ENCODE measurements around the gene DOHH. TPM values are rescaled to one million over a fixed set of nuclear protein-coding genes. Genes with fewer than 3 reads are reported as not detected.

DOHH gene
- total RNA-seq, 2 donors from 2014 or later, result 4.1 to 5.2 TPM

DNA sequence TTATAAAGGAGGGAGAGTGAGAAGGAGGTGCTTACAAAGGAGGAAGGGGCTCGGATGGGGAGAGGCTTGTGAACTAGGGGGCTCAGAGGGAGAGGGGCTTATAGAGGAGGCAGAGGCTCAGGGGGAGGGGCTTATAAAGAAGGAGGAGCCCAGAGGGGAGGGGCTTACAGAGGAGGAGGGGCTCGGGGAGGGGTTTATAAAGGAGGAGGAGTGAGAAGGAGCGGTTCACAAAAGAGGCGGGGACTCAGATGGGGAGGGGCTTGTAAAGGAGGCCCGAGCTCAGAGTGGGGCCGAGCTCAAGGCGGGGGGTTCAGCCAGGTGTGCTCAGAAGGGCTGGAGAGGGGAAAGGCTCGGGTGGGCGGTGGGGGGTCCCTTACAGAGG, 20.6 kb downstream of the DOHH start:
- ATAC-seq (peak; percentile 59), DNase-seq (peak in 1 of 3 donors; percentile 27)
- Mint-ChIP-seq H3K27ac (no peak overlapping the region), H3K4me1 (peaks cover 9% of the 10 kb centered on the region), H3K27me3 (no peaks in the 10 kb centered on the region), H3K36me3 (ENCODE audit: low read depth) (no peaks in the 10 kb centered on the region), H3K4me3 (no peak overlapping the region)
- H3K9me3 ChIP-seq (ENCODE audit: control insufficient read depth, low read length, poor library complexity, severe bottlenecking), result no peaks in the 10 kb centered on the region

DNA sequence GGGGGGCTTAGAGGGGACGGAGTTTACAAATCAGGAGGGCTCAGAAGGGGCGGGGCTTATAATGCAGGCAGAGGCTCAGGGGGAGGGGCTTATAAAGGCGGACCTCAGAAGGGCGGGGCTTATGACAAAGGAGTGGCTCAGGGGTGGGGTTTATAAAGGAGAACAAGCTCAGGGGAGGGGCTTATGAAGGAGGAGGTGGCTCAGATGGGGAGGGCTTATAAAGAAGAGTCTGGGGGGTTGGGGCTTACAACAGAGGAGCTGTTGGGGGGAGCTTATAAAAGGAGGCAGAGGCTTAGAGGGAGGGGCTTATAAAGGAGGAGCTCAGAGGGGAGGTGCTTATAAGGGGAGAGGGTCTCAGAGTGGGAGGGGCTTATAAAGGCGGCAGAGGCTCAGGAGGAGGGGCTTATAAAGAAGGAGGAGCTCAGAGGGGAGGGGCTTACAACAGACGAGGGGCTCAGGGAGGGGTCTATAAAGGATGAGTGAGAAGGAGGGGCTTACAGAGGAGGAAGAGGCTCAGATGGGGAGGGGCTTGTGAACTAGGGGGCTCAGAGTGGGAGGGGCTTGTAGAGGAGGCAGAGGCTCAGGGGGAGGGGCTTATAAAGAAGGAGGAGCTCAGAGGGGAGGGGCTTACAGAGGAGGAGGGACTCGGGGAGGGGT, 21.2 kb downstream of the DOHH start:
- Mint-ChIP-seq H3K4me3 (peak overlapping the region; percentile 77), H3K36me3 (ENCODE audit: low read depth) (no peaks in the 10 kb centered on the region), H3K27ac (no peak overlapping the region), H3K4me1 (peaks cover 7% of the 10 kb centered on the region), H3K27me3 (no peaks in the 10 kb centered on the region)
- DNase-seq (peak in 1 of 3 donors; percentile 30), ATAC-seq (peak; percentile 76)
- no peaks in the 10 kb centered on the region for H3K9me3 ChIP-seq (ENCODE audit: control insufficient read depth, low read length, poor library complexity, severe bottlenecking)

GRCh38 chr19:3478409-3479176, 21.9 kb downstream of the DOHH start:
- Mint-ChIP-seq H3K27ac (no peak overlapping the region), H3K36me3 (ENCODE audit: low read depth) (no peaks in the 10 kb centered on the region), H3K27me3 (no peaks in the 10 kb centered on the region), H3K4me1 (peaks cover 7% of the 10 kb centered on the region), H3K4me3 (peak overlapping the region; percentile 77)
- ATAC-seq, result peak; percentile 10
- H3K9me3 ChIP-seq (ENCODE audit: control insufficient read depth, low read length, poor library complexity, severe bottlenecking), result no peaks in the 10 kb centered on the region
- no peak for DNase-seq

DNA sequence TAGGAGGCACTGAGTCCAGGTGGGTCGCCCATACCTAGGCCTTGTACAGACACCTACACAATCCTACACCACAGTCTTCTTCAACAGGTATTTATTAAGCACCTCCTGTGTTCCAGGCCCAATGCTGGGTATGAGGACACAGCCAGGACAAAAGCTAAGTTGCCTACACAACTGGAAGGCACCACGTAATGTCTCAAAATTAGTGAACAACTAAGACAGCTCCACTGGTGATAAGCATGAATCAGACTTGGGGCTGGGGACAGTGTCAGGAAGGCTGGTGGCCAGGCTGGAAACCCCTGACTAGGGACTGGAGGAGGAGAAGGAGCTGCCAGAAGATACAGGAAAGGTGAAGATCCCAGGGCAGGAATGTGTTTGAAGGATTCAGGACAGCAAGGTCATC, 22.5 kb downstream of the DOHH start:
- no peaks in the 10 kb centered on the region for H3K36me3 Mint-ChIP-seq (ENCODE audit: low read depth)
- ATAC-seq (no peak), DNase-seq (no peak)
- no peak overlapping the region for H3K27ac Mint-ChIP-seq
- peaks cover 7% of the 10 kb centered on the region for H3K4me1 Mint-ChIP-seq
- H3K4me3 Mint-ChIP-seq, result peak overlapping the region; percentile 77
- no peaks in the 10 kb centered on the region for H3K9me3 ChIP-seq (ENCODE audit: control insufficient read depth, low read length, poor library complexity, severe bottlenecking)
- H3K27me3 Mint-ChIP-seq, result no peaks in the 10 kb centered on the region

DNA sequence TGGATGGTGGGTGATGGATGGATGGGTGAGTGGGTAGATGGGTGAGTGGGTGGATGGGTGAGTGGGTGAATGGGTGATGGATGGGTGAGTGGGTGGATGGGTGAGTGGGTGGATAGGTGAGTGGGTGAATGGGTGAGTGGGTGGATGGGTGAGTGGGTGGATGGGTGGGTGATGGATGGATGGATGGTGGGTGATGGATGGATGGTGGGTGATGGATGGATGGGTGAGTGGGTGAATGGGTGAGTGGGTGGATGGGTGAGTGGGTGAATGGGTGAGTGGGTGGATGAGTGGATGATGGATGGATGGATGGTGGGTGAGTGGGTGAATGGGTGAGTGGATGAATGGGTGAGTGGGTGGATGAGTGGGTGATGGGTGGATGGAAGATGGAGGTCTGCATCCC, 23.0 kb downstream of the DOHH start:
- no peak overlapping the region for H3K27ac Mint-ChIP-seq
- H3K4me1 Mint-ChIP-seq, result peaks cover 7% of the 10 kb centered on the region
- no peaks in the 10 kb centered on the region for H3K9me3 ChIP-seq (ENCODE audit: control insufficient read depth, low read length, poor library complexity, severe bottlenecking)
- H3K4me3 Mint-ChIP-seq, result no peak overlapping the region
- DNase-seq (no peak), ATAC-seq (no peak)
- H3K36me3 Mint-ChIP-seq (ENCODE audit: low read depth), result no peaks in the 10 kb centered on the region
- no peaks in the 10 kb centered on the region for H3K27me3 Mint-ChIP-seq

DNA sequence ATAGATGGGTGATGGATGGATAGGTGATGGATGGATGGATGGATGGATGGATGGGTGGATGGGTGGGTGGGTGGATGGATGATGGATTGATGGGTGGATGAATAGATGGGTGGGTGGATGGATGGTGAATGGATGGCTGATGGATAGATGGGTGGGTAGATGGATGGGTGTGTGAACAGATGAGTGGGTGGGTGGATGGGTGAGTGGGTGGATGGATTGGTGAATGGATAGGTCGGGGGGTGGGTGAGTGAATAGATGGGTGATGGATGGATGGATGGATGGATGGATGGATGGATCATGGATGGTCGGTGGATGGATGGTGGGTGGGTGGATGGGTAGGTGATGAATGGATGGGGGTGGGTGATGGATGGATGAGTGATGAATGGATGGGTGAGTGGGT, 23.6 kb downstream of the DOHH start:
- Mint-ChIP-seq H3K4me3 (no peak overlapping the region), H3K27ac (no peak overlapping the region), H3K4me1 (peaks cover 7% of the 10 kb centered on the region), H3K36me3 (ENCODE audit: low read depth) (no peaks in the 10 kb centered on the region), H3K27me3 (no peaks in the 10 kb centered on the region)
- DNase-seq (no peak), ATAC-seq (no peak)
- no peaks in the 10 kb centered on the region for H3K9me3 ChIP-seq (ENCODE audit: control insufficient read depth, low read length, poor library complexity, severe bottlenecking)

DNA sequence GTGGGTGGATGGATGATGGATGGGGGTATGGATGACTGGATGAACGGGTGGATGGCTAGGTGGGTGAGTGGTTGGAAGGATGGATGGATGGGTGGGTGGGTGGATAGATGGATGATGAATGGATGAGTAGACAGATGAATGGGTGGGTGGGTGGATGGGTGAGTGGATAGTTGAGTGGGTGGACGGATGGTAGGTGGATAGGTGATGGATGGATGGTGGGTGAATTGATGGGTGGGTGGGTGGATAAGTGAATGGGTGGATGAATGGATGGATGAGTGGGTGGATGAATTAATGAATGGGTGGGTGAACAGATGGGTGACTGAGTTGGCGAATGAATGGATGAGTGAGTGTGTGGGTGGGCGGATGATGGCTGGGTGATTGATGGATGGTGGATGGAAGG, 25.0 kb downstream of the DOHH start:
- Mint-ChIP-seq H3K27ac (no peak overlapping the region), H3K36me3 (ENCODE audit: low read depth) (no peaks in the 10 kb centered on the region), H3K4me1 (peaks cover 8% of the 10 kb centered on the region), H3K27me3 (no peaks in the 10 kb centered on the region), H3K4me3 (no peak overlapping the region)
- no peaks in the 10 kb centered on the region for H3K9me3 ChIP-seq (ENCODE audit: control insufficient read depth, low read length, poor library complexity, severe bottlenecking)
- DNase-seq, result no peak
- ATAC-seq, result no peak

GRCh38 chr19:3474614-3475013, 25.9 kb downstream of the DOHH start:
- H3K4me3 Mint-ChIP-seq, result no peak overlapping the region
- no peaks in the 10 kb centered on the region for H3K9me3 ChIP-seq (ENCODE audit: control insufficient read depth, low read length, poor library complexity, severe bottlenecking)
- no peaks in the 10 kb centered on the region for H3K27me3 Mint-ChIP-seq
- DNase-seq, result no peak
- no peak for ATAC-seq
- peaks cover 9% of the 10 kb centered on the region for H3K4me1 Mint-ChIP-seq
- no peak overlapping the region for H3K27ac Mint-ChIP-seq
- H3K36me3 Mint-ChIP-seq (ENCODE audit: low read depth), result no peaks in the 10 kb centered on the region

GRCh38 chr19:3474010-3474409, 26.5 kb downstream of the DOHH start:
- Mint-ChIP-seq H3K4me1 (peaks cover 9% of the 10 kb centered on the region), H3K4me3 (no peak overlapping the region), H3K27me3 (no peaks in the 10 kb centered on the region), H3K27ac (no peak overlapping the region), H3K36me3 (ENCODE audit: low read depth) (no peaks in the 10 kb centered on the region)
- H3K9me3 ChIP-seq (ENCODE audit: control insufficient read depth, low read length, poor library complexity, severe bottlenecking), result no peaks in the 10 kb centered on the region
- DNase-seq (no peak), ATAC-seq (no peak)

DNA sequence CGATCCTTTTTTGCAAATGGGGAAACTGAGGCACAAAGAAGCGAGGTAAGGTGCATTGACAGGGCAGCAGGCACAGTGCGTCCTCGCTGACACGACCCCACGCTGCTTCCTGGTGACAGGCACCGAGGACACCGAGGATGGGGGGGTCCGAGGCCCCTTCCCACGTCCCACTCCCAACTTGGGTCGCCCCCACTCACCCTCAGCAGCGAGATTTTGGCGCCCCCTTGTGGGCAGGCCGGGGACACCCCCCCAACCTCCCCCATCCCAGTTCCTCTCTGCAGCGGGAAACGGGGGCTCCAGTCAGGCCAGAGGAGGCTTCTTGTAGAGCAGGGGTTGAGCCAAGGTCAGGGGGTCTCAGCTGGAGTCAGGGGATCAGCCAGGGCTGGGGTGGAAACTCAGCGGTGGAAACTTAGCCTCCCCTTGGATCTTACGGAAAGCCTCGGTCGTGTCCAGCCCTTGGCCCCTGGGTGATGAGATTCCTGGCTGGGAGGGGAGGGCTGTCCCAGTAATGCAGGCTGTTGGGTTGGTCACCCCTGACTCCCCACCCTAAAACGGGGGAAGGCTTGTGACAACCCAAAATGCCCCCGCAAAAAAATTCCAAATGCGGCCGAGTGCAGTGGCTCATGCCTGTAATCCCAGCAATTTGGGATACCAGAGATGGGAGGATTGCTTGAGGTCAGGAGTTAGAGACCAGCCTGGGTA, 28.4 kb downstream of the DOHH start:
- Mint-ChIP-seq H3K4me3 (no peak overlapping the region), H3K36me3 (ENCODE audit: low read depth) (no peaks in the 10 kb centered on the region), H3K4me1 (peaks cover 4% of the 10 kb centered on the region), H3K27ac (no peak overlapping the region), H3K27me3 (no peaks in the 10 kb centered on the region)
- DNase-seq (peak in 1 of 3 donors; percentile 34), ATAC-seq (no peak)
- no peaks in the 10 kb centered on the region for H3K9me3 ChIP-seq (ENCODE audit: control insufficient read depth, low read length, poor library complexity, severe bottlenecking)

GRCh38 chr19:3470500-3471128, 29.9 kb downstream of the DOHH start:
- peaks cover 10% of the 10 kb centered on the region for H3K4me1 Mint-ChIP-seq
- peak overlapping the region; percentile 51 for H3K27ac Mint-ChIP-seq
- no peaks in the 10 kb centered on the region for H3K27me3 Mint-ChIP-seq
- DNase-seq (no peak), ATAC-seq (no peak)
- no peaks in the 10 kb centered on the region for H3K36me3 Mint-ChIP-seq (ENCODE audit: low read depth)
- H3K4me3 Mint-ChIP-seq, result no peak overlapping the region
- no peaks in the 10 kb centered on the region for H3K9me3 ChIP-seq (ENCODE audit: control insufficient read depth, low read length, poor library complexity, severe bottlenecking)

DNA sequence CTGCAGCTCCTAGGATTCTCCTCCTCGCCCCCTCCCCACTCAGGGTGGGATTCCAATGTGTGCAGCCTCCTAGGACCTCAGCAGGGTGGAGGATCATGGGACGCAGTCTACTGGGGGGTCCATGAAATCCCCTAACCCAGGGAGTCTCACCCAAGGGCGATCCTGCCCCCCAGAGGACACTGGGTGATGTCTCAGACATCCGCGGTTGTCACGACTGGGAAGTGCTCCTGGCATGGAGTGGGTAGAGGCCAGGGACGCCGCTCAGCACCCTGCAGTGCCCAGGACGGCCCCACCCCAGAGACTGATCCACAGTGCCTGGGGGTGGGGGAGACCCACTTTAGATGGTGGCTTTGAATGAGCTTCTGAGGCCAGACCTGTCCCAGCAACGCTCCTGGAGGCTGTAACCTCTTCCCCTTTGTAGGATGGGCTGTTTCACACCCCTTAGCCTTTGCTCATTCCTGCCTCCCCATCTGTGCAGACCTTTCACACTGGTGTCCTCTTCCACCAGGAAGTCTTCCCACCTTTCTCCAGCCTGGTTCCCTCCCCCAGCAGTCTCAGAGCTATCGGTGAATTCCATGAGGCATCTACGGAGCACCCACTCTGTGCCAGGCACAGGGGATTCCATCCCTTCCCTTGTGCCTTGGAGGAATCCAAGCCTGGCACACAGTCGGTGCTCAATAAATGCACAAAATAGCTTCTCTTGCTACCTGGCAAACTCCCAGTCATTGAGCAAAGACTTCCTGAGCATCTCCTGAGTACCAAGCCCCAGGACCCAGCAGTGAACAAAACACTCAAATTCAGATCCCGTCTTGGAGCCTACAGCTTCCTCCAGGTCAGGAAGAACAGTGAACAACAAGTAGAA, 30.6 kb downstream of the DOHH start:
- ATAC-seq (no peak), DNase-seq (no peak)
- no peaks in the 10 kb centered on the region for H3K9me3 ChIP-seq (ENCODE audit: control insufficient read depth, low read length, poor library complexity, severe bottlenecking)
- Mint-ChIP-seq H3K4me1 (peaks cover 12% of the 10 kb centered on the region), H3K27ac (peak overlapping the region; percentile 51), H3K36me3 (ENCODE audit: low read depth) (no peaks in the 10 kb centered on the region), H3K27me3 (no peaks in the 10 kb centered on the region), H3K4me3 (no peak overlapping the region)
